ENCODE data around the gene UBE2D2. TPM values are rescaled to one million over a fixed set of nuclear protein-coding genes. Genes with fewer than 3 reads are reported as not detected.
A peak's percentile ranks its signal among the peaks of the same experiment; 100 is the strongest.

Gene UBE2D2
- total and polyA plus RNA-seq, 10 of the 15 experiments (the other 5 are each of a cell fraction or from before 2014, with no cell fraction given), result 58.6 to 245 (median 128) TPM

- TF ChIP-seq ATF2 (IDR thresholded peaks at IDR 0.05; ENCODE audit: low read length) (no peak), NFYA (IDR thresholded peaks at IDR 0.05; ENCODE audit: borderline replicate concordance, low read depth, low read length) (no peak), SP1 (IDR thresholded peaks at IDR 0.05; ENCODE audit: low read depth, low read length) (peak; percentile 98), POLR2AphosphoS2 (IDR thresholded peaks at IDR 0.05; ENCODE audit: low read depth, low read length) (peak; percentile 33; the same call in 1 of the 2 replicates), ETV6 (conservative IDR thresholded peaks at IDR 0.05 in 1 of 2, IDR thresholded peaks at IDR 0.05 in 1 of 2; ENCODE audit: borderline replicate concordance in 1 of 2, low read depth in 1 of 2) (0 out of 4 replicates have a peak, but pooled peaks of 1 of the 2 experiments have one; percentile 15), NR2F1 (conservative IDR thresholded peaks at IDR 0.05) (peak; percentile 68), IRF3 (IDR thresholded peaks at IDR 0.05) (peak; percentile 63), ZNF207 (IDR thresholded peaks at IDR 0.05; ENCODE audit: borderline replicate concordance) (no peak), TAF1 (IDR thresholded peaks at IDR 0.05; ENCODE audit: borderline replicate concordance, low read depth, low read length) (0 out of 2 replicates have a peak, but pooled peaks have one; percentile 47), ZSCAN29 (IDR thresholded peaks at IDR 0.05) (peak; percentile 92), RFX5 (IDR thresholded peaks at IDR 0.05; ENCODE audit: low read depth, low read length) (0 out of 2 replicates have a peak, but pooled peaks have one; percentile 13), SPI1 (IDR thresholded peaks at IDR 0.05; ENCODE audit: borderline replicate concordance, insufficient read depth, low read depth, low read length) (no peak), ZNF687 (IDR thresholded peaks at IDR 0.05) (no peak; the same call in 1 of the 2 replicates), MXI1 (IDR thresholded peaks at IDR 0.05; ENCODE audit: low read depth, low read length) (no peak; the same call in 1 of the 2 replicates), E4F1 (IDR thresholded peaks at IDR 0.05; ENCODE audit: borderline replicate concordance, partially characterized antibody) (peak; percentile 74), STAT3 (IDR thresholded peaks at IDR 0.05; ENCODE audit: low read depth, low read length) (no peak), HCFC1 (IDR thresholded peaks at IDR 0.05; ENCODE audit: low read length) (0 out of 2 replicates have a peak, but pooled peaks have one; percentile 7), USF1 (IDR thresholded peaks at IDR 0.05; ENCODE audit: borderline replicate concordance, extremely low read length, insufficient read depth, low read depth, low read length) (no peak), RELA (IDR thresholded peaks at IDR 0.05; ENCODE audit: borderline replicate concordance, partially characterized antibody) (peak; percentile 86)
Observed at GRCh38 chr5:139637438-139638089, 76.4 kb downstream of the UBE2D2 start (continued).
